IPS-18a (cell line): ENCODE results near the gene FOXO6.

Source experiments
- H3K27ac ChIP-seq: one replicate; pipeline ENCODE4 v1.5.1; 2013; ENCODE audit warnings: low read length
- H3K27me3 ChIP-seq: one replicate; pipeline ENCODE4 v1.6.1; 2013; ENCODE audit warnings: mild to moderate bottlenecking, low read length; ENCODE audit not compliant: control insufficient read depth, insufficient read depth
- H3K36me3 ChIP-seq: one replicate; pipeline ENCODE4 v1.6.1; 2013; ENCODE audit warnings: low read depth, low read length; ENCODE audit not compliant: control insufficient read depth
- H3K4me1 ChIP-seq: one replicate; pipeline ENCODE4 v1.6.1; 2013; ENCODE audit warnings: low read depth, low read length; ENCODE audit not compliant: control insufficient read depth
- H3K4me3 ChIP-seq: one replicate; pipeline ENCODE4 v1.5.1; 2013; ENCODE audit warnings: low read length
- H3K9ac ChIP-seq: one replicate; pipeline ENCODE4 v1.6.1; 2013; ENCODE audit warnings: mild to moderate bottlenecking, low read length, moderate library complexity
- H3K9me3 ChIP-seq: one replicate; pipeline ENCODE4 v1.6.1; 2013; ENCODE audit warnings: low read depth, low read length; ENCODE audit not compliant: control insufficient read depth

FOXO6 gene

GRCh38 chr1:41371630-41372599 lies 10.7 kb downstream of the FOXO6 start:
- no peaks in the 10 kb centered on the region for H3K9me3 ChIP-seq
- H3K9ac ChIP-seq: no peak overlapping the region
- no peak overlapping the region for H3K27ac ChIP-seq
- H3K4me3 ChIP-seq: peak overlapping the region; percentile 25
- no peaks in the 10 kb centered on the region for H3K36me3 ChIP-seq
- peaks cover 20% of the 10 kb centered on the region for H3K27me3 ChIP-seq
- peaks cover 46% of the 10 kb centered on the region for H3K4me1 ChIP-seq

- peak overlapping the region; percentile 25 for H3K4me3 ChIP-seq
- peaks cover 14% of the 10 kb centered on the region for H3K27me3 ChIP-seq
- H3K27ac ChIP-seq: no peak overlapping the region
Observed at GRCh38 chr1:41372600-41372993, 11.4 kb downstream of the FOXO6 start.

GRCh38 chr1:41373373-41373772 lies 12.1 kb downstream of the FOXO6 start:
- no peak overlapping the region for H3K9ac ChIP-seq
- no peak overlapping the region for H3K4me3 ChIP-seq
- H3K27ac ChIP-seq: no peak overlapping the region
- peaks cover 6% of the 10 kb centered on the region for H3K27me3 ChIP-seq
- H3K4me1 ChIP-seq: peaks cover 34% of the 10 kb centered on the region
- H3K36me3 ChIP-seq: no peaks in the 10 kb centered on the region
- H3K9me3 ChIP-seq: no peaks in the 10 kb centered on the region

More at GRCh38 chr1:41372600-41372993, 11.4 kb downstream of the FOXO6 start:
- H3K36me3 ChIP-seq: no peaks in the 10 kb centered on the region
- H3K4me1 ChIP-seq: peaks cover 41% of the 10 kb centered on the region
- H3K9ac ChIP-seq: no peak overlapping the region
- H3K9me3 ChIP-seq: no peaks in the 10 kb centered on the region

- Histone ChIP-seq H3K4me3 (no peak overlapping the region), H3K9me3 (no peaks in the 10 kb centered on the region), H3K4me1 (peaks cover 29% of the 10 kb centered on the region), H3K9ac (no peak overlapping the region), H3K36me3 (no peaks in the 10 kb centered on the region), H3K27ac (no peak overlapping the region), H3K27me3 (peaks cover 8% of the 10 kb centered on the region)
Observed at GRCh38 chr1:41374711-41375110, 13.5 kb downstream of the FOXO6 start.

GRCh38 chr1:41377397-41377796 lies 16.2 kb downstream of the FOXO6 start:
- H3K27me3 ChIP-seq: peaks cover 31% of the 10 kb centered on the region
- H3K4me3 ChIP-seq: no peak overlapping the region
- H3K27ac ChIP-seq: no peak overlapping the region
- peaks cover 13% of the 10 kb centered on the region for H3K4me1 ChIP-seq
- no peaks in the 10 kb centered on the region for H3K36me3 ChIP-seq
- H3K9ac ChIP-seq: no peak overlapping the region
- H3K9me3 ChIP-seq: no peaks in the 10 kb centered on the region

GRCh38 chr1:41378222-41378621 lies 17.0 kb downstream of the FOXO6 start:
- Histone ChIP-seq H3K4me1 (peaks cover 7% of the 10 kb centered on the region), H3K4me3 (no peak overlapping the region), H3K9me3 (no peaks in the 10 kb centered on the region), H3K27me3 (peaks cover 36% of the 10 kb centered on the region), H3K27ac (no peak overlapping the region), H3K9ac (no peak overlapping the region), H3K36me3 (no peaks in the 10 kb centered on the region)

GRCh38 chr1:41378999-41379737 lies 17.9 kb downstream of the FOXO6 start:
- Histone ChIP-seq H3K9ac (no peak overlapping the region), H3K4me3 (no peak overlapping the region), H3K27me3 (peaks cover 43% of the 10 kb centered on the region), H3K27ac (no peak overlapping the region), H3K9me3 (no peaks in the 10 kb centered on the region), H3K36me3 (no peaks in the 10 kb centered on the region), H3K4me1 (peaks cover 10% of the 10 kb centered on the region)

- no peak overlapping the region for H3K27ac ChIP-seq
- H3K4me1 ChIP-seq: peaks cover 10% of the 10 kb centered on the region
- H3K9me3 ChIP-seq: no peaks in the 10 kb centered on the region
- H3K9ac ChIP-seq: no peak overlapping the region
- H3K4me3 ChIP-seq: no peak overlapping the region
- no peaks in the 10 kb centered on the region for H3K36me3 ChIP-seq
- H3K27me3 ChIP-seq: peaks cover 48% of the 10 kb centered on the region
Observed at GRCh38 chr1:41379738-41380130, 18.5 kb downstream of the FOXO6 start.

GRCh38 chr1:41380195-41380594 lies 19.0 kb downstream of the FOXO6 start:
- peaks cover 10% of the 10 kb centered on the region for H3K4me1 ChIP-seq
- no peaks in the 10 kb centered on the region for H3K36me3 ChIP-seq
- no peak overlapping the region for H3K27ac ChIP-seq
- no peaks in the 10 kb centered on the region for H3K9me3 ChIP-seq
- H3K27me3 ChIP-seq: peaks cover 53% of the 10 kb centered on the region
- no peak overlapping the region for H3K9ac ChIP-seq
- no peak overlapping the region for H3K4me3 ChIP-seq

- H3K27me3 ChIP-seq: peaks cover 62% of the 10 kb centered on the region
- no peak overlapping the region for H3K9ac ChIP-seq
- peak overlapping the region; percentile 44 for H3K4me3 ChIP-seq
- H3K36me3 ChIP-seq: no peaks in the 10 kb centered on the region
- H3K9me3 ChIP-seq: no peaks in the 10 kb centered on the region
- peaks cover 10% of the 10 kb centered on the region for H3K4me1 ChIP-seq
- no peak overlapping the region for H3K27ac ChIP-seq
Observed at GRCh38 chr1:41380979-41381691, 19.9 kb downstream of the FOXO6 start.
